Bronchial epithelial cell (primary cell): ENCODE measurements around the gene AMMECR1. TPM values are rescaled to one million over a fixed set of nuclear protein-coding genes. Genes with fewer than 3 reads are reported as not detected.
A peak's percentile ranks its signal among the peaks of the same experiment; 100 is the strongest.

Source experiments
- DNase-seq: peaks from one replicate; pipeline ENCODE4 v3.0.0-alpha.2; 2010; ENCODE audit warnings: low read depth
- FAIRE-seq: peaks from 2 replicates; lab custom pipeline; 2011; peaks lifted over from hg19 to GRCh38; lab: Jason Lieb, UNC
- H3K27me3 ChIP-seq: 2 replicates; pipeline ENCODE4 v1.5.1; 2011; ENCODE audit warnings: low read length; ENCODE audit not compliant: control insufficient read depth, insufficient read depth
- H3K36me3 ChIP-seq: 2 replicates; pipeline ENCODE4 v1.5.1; 2011; ENCODE audit warnings: low read length; ENCODE audit not compliant: control insufficient read depth, insufficient read depth
- H3K4me3 ChIP-seq: 2 replicates; pipeline ENCODE4 v1.5.1; 2011; ENCODE audit warnings: mild to moderate bottlenecking, low read depth, low read length, control low read depth
- total RNA-seq: library from RNA; depleted of rRNA; stranded (reverse); fragments of >200 nt; gene quantifications from 2 replicates; pipeline ENCODE4 v1.2.1, GENCODE V29; 2014
- TF ChIP-seq, protein P1 (sequence below): IDR thresholded peaks from 2 replicates; pipeline ENCODE4 v1.5.1; 2011; ENCODE audit warnings: mild to moderate bottlenecking, moderate library complexity, low read length, control low read depth, inconsistent platforms; ENCODE audit not compliant: insufficient read depth, severe bottlenecking

Gene AMMECR1
- total RNA-seq, 1 donor from 2014 or later = 19.0 TPM

DNA sequence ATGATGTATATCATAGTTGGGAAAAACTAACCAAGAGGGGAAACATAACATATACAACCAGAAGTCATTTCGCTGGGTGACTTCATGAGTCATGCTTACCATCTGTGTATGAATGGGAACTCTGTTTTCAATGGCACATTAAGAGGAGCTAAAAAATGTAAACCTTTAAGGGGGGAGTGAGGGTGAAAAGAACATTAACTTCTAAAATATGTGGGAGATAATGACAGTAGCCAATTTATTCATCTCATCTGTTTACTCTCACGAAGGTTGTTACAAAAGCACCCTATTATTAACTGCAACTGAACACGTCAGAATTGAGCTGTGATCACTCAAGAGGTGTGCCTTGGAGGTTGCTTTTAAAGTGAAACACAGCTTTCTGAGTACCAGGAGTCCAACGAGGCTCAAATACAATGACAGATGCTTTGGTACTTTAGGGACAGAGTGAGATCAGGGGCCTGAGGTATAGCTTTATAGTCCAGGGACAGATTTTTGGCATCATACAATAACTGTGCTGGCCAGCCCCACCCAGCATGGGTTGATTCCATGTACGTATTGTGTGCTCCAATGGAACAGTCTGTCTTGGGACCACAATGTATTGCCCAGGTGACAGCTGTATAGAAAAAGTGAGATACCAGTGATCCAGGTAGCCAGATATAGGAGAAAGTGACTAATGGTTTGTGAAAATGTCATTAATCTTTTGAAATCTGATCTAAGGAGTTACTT lies 107.3 kb downstream of the AMMECR1 start:
- TF ChIP-seq, protein P1, sequence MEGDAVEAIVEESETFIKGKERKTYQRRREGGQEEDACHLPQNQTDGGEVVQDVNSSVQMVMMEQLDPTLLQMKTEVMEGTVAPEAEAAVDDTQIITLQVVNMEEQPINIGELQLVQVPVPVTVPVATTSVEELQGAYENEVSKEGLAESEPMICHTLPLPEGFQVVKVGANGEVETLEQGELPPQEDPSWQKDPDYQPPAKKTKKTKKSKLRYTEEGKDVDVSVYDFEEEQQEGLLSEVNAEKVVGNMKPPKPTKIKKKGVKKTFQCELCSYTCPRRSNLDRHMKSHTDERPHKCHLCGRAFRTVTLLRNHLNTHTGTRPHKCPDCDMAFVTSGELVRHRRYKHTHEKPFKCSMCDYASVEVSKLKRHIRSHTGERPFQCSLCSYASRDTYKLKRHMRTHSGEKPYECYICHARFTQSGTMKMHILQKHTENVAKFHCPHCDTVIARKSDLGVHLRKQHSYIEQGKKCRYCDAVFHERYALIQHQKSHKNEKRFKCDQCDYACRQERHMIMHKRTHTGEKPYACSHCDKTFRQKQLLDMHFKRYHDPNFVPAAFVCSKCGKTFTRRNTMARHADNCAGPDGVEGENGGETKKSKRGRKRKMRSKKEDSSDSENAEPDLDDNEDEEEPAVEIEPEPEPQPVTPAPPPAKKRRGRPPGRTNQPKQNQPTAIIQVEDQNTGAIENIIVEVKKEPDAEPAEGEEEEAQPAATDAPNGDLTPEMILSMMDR = no peak
- H3K36me3 ChIP-seq = no peaks in the 10 kb centered on the region
- H3K4me3 ChIP-seq = no peak overlapping the region
- FAIRE-seq = no peak
- DNase-seq = peak; percentile 73
- no peaks in the 10 kb centered on the region for H3K27me3 ChIP-seq

DNA sequence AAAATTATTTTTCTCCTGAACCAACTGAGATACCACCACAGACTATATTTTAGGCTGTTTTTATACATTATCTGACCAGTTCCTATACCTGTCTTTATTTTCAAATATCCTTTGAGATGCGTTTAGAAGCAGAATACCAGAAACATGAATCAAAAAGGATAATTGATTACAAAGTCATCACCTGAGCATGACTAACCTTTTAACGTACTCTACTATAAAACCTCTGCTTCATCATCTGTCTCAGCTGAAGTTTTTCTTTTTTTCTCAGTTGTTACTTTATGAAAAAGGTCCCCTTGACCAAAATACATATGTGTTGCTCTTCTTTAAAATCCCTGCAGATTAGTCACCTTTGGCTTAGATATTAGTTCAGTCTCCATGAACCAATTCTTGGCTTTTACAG lies 109.8 kb downstream of the AMMECR1 start:
- TF ChIP-seq, protein P1 = no peak
- no peak for FAIRE-seq
- no peaks in the 10 kb centered on the region for H3K27me3 ChIP-seq
- peak; percentile 59 for DNase-seq
- no peaks in the 10 kb centered on the region for H3K36me3 ChIP-seq
- no peak overlapping the region for H3K4me3 ChIP-seq

DNA sequence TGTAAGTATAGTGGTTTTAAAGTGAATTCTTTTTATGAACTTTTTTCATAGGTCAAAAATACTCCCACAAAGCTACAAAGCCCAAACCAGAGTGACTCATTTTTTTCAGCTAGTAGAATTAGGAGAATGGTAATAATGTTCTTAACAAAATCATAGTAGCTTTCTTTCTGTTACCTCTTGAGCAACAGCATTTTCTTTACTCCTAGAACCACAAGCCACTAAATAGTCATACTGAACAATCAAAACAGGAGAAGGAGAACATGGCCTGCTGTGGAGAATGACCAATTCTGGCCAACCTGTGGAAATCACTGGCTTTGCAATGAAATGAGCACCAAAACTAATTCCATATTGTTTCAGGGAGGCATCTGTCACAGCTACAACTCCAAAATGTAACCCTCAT lies 112.9 kb downstream of the AMMECR1 start:
- no peak overlapping the region for H3K4me3 ChIP-seq
- H3K36me3 ChIP-seq = no peaks in the 10 kb centered on the region
- DNase-seq (peak; percentile 40), FAIRE-seq (no peak)
- TF ChIP-seq, protein P1 = no peak
- no peaks in the 10 kb centered on the region for H3K27me3 ChIP-seq

DNA sequence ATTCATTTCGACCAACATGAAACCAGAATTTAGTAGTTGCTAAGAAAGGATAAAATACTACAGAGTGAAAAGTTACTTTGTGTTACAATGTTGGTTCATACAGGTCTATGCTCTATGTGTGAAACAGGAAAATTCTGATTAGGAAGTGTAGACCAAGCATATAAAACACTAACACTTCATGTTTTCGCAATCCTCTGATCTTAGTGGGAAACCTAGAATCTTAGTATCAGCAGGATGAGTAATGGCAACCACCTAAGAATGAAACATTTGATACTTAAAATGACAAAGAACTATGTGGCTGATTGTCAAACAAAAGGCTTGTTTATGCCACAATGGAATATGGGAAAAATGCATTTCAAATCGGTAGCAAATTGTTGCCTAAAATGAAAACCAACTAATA lies 116.1 kb downstream of the AMMECR1 start:
- Histone ChIP-seq H3K27me3 (no peaks in the 10 kb centered on the region), H3K36me3 (no peaks in the 10 kb centered on the region), H3K4me3 (no peak overlapping the region)
- TF ChIP-seq, protein P1 = no peak
- DNase-seq (peak; percentile 69), FAIRE-seq (no peak)

DNA sequence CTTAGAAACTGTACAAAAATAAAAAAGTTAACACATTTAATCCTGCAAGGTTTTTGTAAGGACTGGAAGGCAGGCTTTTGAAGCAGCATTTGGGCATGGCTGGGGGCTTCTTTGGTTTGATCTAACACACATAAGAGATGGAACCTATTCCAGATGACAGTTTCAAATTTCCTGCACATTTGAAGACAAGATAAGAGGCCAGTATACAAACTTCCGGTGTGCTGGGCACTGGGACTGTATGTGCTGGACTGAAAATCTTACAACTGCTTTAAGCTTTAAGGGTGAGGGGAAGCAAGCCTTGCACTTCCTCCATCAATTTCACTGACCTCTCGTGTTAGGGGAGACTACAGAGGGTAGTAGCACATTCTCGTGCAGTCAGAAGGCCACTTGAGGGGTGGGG lies 122.9 kb downstream of the AMMECR1 start:
- Histone ChIP-seq H3K4me3 (no peak overlapping the region), H3K27me3 (no peaks in the 10 kb centered on the region), H3K36me3 (no peaks in the 10 kb centered on the region)
- FAIRE-seq (no peak), DNase-seq (no peak)
- TF ChIP-seq, protein P1 = no peak

DNA sequence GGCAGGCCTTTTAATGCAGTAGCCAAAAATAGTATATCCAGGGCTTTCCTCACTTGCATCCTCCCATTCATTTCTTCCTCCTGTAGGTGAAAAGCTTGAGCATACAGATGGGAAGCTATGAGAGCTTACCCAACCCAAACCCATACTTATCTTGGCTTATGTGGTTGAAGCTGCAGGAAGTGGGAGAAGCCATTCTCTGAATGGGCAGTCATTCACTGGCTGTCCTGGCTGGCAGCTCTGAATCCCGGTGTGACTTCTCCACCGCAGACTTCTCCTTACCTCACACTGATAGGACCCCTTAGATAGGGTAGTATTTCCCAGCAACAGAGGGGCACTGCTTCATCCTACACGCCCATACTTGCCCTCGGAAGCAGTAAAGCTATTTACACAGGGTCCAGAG lies 125.4 kb downstream of the AMMECR1 start:
- no peaks in the 10 kb centered on the region for H3K27me3 ChIP-seq
- FAIRE-seq = no peak
- H3K36me3 ChIP-seq = no peaks in the 10 kb centered on the region
- TF ChIP-seq, protein P1 = no peak
- no peak overlapping the region for H3K4me3 ChIP-seq
- no peak for DNase-seq
